ENCODE data around the gene PEDS1.
"Not testable (repeated sequence)": the region's sequence is repeated elsewhere in the genome, so short reads cannot be mapped to it uniquely, and the experiment has no call there.

PEDS1 gene

DNA sequence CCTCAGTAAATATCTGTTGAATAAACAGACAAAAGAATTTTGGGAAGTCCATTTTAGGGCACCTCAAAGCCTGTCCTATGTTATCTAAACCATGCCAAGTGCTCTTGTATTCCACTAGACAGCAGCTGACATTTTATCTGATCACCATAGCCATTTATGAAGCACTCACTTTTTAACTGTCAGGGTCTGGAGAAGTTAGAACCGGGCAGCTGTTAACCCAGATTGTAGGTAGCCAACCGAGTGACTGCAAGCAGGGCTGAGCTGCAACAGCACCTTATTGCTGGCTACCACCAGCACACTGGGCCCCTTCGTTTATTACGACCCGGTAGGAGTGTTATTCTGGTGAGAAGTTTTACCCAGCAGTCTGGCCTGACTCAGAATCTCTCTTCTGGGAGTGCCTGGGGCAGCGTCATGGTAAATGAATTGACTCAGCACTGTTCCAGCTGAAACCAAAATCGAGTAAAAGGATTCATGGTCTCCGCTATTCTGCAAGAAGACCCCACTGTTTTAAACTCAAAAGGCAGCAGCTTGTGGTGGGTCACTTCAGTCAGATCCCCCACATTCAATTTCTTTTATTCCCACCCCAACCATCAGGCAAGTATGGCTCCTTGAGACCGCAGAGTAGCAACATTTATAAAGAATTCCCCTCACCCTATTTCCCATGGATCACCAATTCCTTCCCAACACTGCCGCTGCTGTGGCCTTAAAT lies 42.2 kb downstream of the PEDS1 start:
- no peak for TF ChIP-seq CTCF (conservative IDR thresholded peaks at IDR 0.05)
- no peak for TF ChIP-seq ZFX (IDR thresholded peaks at IDR 0.05)
- H3K27ac ChIP-seq = 0 out of 2 replicates have a peak overlapping the region, but pooled peaks have one; percentile 94

- TF ChIP-seq ZFX (IDR thresholded peaks at IDR 0.05) (no peak), CTCF (conservative IDR thresholded peaks at IDR 0.05) (no peak)
- H3K27ac ChIP-seq = no peak overlapping the region
These were observed 43.1 kb downstream of the PEDS1 start for GRCh38 chr20:50110141-50111047.

GRCh38 chr20:50108556-50109235 lies 44.8 kb downstream of the PEDS1 start:
- no peak overlapping the region for H3K27ac ChIP-seq

GRCh38 chr20:50107796-50108331 lies 45.7 kb downstream of the PEDS1 start:
- no peak overlapping the region for H3K27ac ChIP-seq
- TF ChIP-seq ZFX (IDR thresholded peaks at IDR 0.05) (no peak), CTCF (conservative IDR thresholded peaks at IDR 0.05) (no peak)

More at GRCh38 chr20:50108556-50109235, 44.8 kb downstream of the PEDS1 start:
- TF ChIP-seq CTCF (conservative IDR thresholded peaks at IDR 0.05) (no peak), ZFX (IDR thresholded peaks at IDR 0.05) (no peak)

DNA sequence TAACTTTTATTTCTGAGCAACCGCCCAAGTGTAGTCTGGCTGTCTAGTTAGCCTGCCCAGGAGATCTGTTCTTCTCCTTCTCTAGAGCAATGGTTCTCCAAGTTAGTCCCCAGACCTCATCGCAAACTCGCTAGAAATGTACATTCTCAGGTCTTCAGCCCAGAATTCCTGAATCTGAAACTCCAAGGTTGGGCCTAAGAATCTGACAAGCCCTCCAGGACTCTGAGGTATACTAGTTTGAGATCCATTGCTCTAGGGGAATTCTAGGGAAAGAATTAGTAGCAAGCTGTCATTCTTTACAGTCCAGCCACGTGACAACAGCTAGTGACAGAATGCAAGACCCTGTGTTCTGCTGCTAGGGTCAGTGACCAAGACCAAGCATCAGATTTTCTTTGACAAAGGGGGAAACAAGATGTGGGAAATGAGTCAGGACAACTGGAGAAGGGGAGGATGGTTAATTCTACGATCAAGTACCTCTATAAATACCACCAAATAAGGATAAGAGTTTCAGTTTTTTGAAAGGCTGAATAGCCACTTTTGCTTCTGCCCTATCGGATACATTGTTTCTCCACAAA lies 46.4 kb downstream of the PEDS1 start:
- TF ChIP-seq ZFX (IDR thresholded peaks at IDR 0.05) = no peak
- TF ChIP-seq CTCF (conservative IDR thresholded peaks at IDR 0.05) = no peak
- no peak overlapping the region for H3K27ac ChIP-seq

GRCh38 chr20:50106669-50107068 lies 46.9 kb downstream of the PEDS1 start:
- H3K27ac ChIP-seq = not testable (repeated sequence)

Measured in C4-2B (cell line).